NOMO-1 (cell line): ENCODE data around the gene NR2C1.
"Not testable (repeated sequence)": the region's sequence is repeated elsewhere in the genome, so short reads cannot be mapped to it uniquely, and the experiment has no call there.

Source experiments
- DNase-seq, 2 experiments: peaks; one replicate each; lab custom pipeline; 2025; ENCODE audit not compliant: unreplicated experiment in 2 of 2; lab: John Stamatoyannopoulos, UW

The NR2C1 gene

DNA sequence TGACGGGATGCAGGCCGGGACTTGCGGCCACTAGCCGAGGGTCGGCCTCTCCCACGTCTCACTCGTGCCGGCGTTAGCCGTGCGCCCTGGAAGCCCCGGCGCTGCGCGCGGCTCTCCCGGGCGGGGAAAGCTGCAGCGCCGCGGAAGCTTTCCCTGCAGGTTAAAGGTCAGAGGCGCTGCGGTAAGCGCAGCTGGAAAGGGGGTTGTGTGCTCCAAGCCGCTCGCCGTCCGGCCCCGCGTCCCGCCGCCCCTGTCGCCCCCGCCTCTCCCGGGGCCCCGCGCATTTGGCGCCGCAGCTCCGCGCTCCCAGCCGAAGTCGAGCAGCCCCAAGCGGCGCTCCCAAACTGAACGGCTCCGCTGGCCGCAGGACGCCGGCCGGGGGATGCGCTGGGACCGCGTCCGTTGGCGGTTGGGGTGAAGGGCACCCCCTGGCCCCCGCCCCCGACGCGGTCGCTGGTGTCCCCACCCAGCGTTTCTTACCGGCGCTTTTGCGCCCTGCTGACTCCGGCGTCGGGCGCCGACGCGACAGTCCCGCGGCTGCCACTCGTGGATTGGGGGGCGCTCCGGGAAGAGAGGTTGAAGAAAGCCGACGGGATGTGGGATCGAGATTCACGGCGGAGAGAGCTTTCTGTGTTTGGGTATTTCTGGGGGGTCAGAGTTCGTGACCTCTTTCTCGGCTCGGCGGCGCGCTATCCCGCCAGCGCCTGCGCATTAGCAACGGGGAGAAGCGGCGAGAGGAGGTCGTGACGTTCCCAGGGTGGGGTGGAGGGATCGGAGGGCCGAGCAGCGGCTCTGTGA lies at the start of gene NR2C1:
Gene NR2C1 (minus strand): TSS at position 719 of the 798 bp plus-strand sequence. CDS start 6,234 bp downstream, outside the sequence.
- DNase-seq = peak; percentile 91 to 96

DNA sequence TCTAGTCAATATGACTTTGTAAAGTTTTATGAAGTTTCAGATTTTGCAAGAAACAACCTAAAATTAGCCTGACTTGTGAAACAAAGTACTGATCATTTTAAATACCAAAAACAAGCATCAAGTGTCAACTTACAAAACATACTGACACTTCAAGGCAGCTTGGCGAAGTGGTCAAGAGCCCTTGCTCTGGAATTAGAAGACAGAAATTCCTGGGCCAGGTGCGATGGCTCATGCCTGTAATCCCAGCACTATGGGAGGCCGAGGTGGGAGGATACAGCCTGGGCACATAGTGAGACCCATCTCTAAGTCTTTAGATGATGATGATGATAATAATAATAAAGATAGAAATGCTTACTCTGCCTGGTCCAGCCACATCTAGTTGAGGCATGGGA lies 45.4 kb upstream of the NR2C1 start:
- no peak for DNase-seq

DNA sequence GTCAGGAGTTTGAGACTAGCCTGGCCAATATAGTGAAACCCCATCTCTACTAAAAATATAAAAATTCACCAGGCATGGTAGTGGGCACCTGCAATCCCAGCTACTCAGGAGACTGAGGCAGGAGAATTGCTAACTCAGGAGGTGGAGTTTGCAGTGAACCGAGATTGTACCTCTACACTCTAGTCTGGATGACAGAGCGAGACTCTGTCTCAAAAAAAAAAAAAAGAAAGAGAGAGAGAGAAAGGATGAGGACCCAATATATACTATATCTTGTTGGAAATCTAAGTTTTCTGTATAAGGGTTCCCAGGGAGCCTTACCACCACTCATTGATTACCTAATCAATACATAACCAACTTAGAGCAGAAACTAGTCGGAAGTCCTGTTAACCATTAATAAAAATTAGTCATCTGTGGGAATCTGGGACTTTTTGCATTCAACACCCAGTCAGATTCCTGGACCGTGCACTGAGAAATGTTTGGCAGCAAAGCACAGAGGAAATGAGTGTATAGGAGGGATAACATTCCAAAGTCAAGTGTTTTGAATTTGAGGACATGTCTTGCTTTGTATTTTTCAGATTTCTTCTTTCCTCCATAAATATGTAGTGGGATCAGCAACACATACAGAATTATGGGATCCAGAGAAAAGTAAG lies 44.8 kb upstream of the NR2C1 start:
- no peak for DNase-seq

DNA sequence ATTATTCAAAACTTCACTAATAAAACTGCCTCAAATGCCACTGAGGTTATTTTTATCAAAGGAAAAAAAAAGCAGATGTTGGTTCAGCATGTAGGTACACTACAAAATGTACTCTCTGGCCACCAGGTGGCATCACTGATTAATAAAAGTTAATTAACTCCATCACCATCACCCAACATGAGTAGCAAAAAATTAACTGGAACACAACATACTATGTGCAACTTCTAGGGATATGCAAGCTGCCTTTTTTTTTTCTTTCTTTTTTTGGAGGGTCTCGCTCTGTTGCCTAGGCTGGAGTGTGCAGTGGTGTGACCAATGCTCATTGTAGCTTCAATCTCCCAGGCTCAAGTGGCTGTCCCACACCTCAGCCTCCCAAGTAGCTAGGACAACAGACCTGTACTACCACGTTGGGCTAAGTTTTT lies 43.8 kb upstream of the NR2C1 start:
- DNase-seq = peak in 1 of 2 experiments; percentile 83

DNA sequence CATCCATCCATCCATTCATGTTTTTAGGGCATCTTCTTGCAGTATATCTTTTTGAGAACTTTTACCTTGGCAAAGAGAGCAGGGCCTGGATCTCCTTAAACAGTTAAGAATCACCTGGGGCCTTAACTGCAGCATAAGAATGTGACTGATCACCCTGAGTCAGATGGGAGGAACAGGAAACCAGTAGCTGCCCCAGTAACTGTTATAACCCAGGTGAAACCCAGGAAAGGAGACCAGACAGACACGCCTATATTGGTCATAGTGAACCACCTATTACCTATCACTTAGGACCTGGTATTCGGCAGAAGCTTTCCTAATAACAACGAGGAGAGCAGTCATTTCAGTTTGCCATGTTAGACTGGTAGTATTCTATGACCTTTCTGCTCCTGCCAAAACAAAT lies 43.4 kb upstream of the NR2C1 start:
- DNase-seq = no peak

DNA sequence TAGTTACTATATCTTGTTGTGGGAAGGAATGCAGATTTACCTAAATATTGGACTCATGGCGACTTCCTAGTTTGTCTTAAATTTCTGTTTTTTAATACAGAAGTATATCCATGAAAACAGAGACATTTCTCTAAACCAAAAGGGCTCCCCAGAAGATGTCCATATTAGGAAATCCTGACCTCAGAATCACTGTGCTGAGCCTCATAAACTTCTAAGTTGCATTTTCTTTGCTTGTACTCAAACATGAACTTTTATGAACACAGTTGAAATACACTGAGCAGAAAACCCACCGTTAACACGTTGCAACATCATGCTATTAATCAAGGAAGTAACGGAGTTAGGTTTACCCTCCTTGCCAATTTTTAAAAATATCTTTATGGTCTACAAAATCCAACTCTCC lies 42.9 kb upstream of the NR2C1 start:
- DNase-seq = peak in 1 of 2 experiments; percentile 9

DNA sequence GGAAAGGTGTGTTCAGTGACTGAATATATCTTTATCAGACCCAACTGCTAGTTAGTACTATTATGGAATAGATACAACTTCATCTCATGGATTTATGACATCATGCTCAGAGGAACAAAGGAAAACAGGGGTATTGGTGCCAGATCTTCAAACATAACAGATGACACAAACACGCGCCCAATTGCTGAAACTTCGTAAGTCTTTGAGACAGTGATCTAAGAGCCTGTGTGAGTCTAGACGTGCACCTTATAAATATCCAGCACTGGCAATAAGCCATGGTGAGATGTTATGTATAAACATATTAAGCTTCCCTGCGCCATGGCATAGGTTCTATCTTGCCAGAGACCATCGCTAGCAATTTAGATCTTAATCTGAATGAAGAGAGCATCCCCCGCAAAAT lies 42.2 kb upstream of the NR2C1 start:
- no peak for DNase-seq

DNA sequence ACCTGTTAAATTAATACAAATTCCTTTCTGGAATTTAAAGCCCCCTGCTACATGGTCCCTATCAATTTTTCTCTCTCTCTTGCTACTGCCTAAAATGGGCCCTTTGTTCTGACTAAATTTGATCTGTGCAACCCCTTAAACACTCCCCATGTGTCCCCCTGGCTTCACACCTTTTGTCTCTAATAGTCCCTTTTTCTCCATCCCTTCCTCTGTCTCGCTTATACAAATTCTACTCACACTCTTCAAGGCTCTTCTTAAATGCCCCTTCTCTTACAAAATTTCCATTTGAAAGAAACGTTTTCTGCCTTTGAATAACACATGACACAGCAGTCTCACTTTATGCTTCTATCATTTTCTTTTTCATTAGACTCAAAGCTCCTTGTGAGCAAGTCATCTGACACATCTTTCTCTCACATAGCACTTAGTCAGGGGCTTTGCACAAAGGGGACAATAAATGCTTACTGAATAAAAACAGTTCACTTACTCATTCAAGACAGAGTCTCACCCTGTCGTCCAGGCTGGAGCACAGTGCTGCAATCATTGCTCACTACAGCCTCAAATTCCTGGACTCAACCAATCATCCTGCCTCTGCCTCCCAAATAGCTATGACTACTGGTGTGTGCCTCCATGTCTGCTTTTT lies 41.5 kb upstream of the NR2C1 start:
- DNase-seq = no peak

DNA sequence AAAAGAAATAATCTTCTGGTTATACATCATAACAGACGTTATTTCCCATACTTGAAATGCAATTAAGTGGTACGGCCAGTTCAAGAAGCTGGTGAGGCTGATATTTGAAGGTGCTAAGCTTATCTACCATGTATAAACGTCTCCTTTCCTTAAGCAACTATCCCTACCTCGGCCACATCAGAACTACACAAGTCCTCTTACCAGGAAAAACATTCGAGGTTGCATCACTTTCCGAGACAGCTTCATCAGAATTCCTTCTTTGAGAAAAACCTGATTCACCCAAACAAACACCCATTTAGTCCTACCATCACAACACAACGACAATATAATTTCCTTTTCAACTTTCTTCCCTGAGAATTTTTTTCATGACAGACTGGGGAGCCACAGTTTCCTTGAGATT lies 33.9 kb upstream of the NR2C1 start:
- no peak for DNase-seq

DNA sequence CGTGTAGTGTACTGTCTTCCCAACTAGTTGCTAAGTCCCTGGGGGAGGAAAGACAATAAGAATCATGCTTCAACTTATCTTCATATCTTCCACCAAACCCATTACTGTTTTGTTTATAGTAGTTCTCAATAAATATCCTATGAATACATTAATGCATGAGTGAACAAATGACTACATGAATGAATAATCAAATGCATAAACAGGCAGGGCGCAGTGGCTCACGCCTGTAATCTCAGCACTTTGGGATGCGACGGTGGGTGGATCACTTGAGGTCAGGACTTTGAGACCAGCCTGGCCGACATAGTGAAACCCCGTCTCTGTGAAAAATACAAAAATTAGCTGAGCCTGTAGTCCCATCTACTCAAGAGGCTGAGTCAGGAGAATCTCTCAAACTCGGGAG lies 32.1 kb upstream of the NR2C1 start:
- DNase-seq = no peak

DNA sequence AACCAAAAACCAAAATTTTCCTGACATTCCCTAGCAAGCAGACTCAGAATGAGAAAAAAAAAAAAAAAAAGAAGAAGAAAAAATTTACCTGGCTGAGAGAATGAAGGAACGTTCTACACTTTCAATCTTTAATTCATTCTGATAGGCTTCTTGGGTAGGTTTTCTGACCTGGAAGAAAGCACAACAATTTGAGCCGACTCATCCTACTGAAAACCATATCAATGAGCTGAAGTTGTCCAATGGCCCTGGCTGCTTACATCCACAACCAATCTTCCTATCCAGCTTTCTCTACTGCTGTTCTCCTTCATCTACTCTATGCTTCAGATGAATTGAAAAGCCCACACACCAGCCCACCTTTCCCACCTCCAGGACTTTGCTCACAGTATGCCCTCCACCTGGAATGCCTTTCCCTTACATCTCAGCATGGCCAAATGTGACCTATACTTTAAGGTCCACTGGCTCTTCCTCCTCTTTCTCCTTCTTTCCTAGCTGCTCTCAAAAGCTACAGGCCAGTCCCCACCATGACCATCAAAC lies 31.6 kb upstream of the NR2C1 start:
- DNase-seq = no peak

DNA sequence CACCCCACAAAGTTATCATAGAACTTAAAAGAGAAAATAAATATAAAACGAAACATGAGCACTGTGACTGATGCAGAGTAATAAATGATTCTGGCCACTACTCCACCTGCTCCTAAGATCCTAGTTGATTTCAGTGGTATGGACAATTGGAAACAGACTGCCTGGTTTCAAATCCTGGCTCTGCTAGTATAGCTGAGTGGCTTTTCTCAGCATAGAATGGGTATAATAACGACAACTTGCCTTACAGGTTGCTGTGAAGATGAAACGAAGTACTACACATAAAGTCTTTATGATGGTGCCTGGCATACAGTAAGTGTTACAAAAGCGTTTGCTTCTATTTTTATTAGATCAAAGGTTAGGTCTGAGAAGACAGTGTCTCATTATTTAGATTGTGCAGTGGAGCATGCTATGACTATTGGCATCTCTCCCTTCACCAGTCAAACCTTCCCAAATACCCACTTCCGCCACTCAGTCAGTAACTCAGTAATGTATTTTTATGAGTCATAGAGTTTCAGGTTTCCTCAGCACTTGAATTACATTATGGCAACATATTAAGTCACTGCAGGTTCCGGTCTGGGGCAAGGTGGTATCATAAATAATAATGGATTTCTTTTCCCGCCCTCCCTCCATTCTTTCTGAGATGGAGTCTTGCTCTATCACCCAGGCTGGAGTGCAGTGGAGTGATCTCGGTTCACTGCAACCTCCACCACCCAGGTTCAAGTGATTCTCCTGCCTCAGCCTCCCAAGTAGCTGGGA lies 29.7 kb upstream of the NR2C1 start:
- DNase-seq = peak; percentile 84 to 96

DNA sequence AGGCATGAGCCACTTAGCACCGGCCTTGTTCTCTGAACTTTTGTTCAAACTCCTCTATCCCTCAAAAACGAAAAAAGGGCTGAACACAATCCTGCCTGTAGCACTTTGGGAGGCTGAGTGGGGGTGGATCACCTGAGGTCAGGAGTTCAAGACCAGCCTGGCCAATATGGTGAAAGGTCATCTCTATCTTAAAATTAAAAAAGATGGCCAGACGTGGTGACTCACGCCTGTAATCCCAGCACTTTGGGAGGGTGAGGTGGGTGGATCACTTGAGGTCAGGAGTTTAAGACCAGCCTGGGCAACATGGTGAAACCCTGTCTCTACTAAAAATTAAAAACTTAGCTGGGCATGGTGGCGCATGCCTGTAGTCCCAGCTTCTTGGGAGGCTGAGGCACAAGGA lies 28.5 kb upstream of the NR2C1 start:
- not testable (repeated sequence) for DNase-seq

DNA sequence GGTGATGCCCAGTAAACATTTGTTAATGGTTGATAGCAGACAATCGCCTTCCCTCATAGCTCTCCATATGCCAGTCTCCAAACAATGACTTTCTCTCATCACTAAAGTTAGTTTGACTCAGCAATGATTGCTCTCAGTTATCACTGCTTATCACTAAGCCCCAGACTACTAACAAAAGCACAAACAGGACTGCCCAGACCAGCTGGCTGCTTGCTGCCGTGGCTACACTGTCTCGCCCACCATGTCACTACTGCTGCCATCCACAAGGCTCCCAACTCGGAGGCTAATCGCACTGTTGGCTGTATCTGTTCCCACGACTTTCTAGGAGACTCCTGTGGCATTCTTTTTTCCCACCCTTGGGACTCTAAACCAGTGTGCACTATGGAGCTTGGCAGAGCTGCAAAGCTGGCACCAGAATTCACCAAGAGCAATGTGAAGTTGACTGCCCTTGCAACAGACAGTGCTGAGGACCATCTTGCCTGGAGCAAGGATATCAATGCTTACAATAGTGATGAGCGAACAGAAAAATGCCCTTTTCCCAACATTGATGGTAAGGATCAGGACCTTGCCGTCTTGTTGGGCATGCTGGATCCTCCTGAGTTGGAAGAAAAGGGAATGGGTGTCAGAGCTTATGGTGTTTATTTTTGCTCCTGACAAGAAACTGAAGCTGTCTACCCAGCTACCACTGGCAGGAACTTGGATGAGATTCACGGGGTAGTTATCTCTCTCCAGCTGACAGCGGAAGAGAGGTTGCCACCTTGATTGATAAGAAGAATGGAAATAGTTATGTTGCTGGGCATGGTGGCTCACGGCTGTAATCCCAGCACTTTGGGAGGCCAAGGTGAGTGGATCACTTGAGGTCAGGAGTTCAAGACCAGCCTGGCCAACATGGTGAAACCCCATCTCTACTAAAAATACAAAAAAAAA lies 27.1 kb upstream of the NR2C1 start:
- DNase-seq = no peak

DNA sequence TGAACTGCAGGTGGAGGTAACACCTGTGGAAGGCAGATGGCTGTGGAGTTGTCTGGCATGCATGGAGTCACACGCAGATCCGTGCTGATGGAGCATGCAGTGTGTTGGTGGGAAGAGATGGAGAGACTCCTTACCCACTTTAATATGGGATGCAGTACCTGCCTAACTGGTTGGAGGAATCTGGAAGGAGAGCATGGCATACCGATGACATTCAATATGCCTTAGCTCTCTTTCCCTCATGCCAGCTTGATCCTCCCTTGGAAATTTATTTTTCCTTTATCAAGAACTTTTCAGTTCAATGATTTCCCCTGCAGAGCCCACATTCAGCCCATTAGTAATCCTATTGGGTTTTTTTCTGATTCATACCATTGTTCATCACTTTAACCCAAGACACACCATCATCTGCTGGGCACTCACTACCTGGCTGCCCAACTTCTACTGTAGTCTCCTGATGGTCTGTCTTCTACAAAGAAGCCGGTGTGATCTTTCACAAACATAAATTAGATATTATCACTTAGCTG lies 25.9 kb upstream of the NR2C1 start:
- no peak for DNase-seq

DNA sequence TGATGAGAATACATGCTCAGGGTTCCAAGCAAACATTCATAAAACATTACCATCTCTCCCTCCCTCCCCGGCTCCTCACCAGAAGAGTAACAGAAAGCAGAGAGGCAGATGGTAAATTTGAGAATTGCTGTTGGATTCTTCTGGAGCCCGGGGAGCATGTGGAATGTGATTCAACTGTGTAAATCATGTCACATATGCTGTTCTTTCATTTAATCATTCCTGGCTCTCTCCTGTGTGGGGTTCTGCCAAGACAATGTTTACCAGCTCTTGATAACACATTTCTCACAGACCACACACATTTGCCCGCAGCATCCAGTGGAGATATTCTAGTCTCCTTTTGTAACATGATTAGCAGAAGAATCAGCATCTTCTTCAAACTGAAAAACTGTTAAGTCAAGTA lies 23.4 kb upstream of the NR2C1 start:
- no peak for DNase-seq

DNA sequence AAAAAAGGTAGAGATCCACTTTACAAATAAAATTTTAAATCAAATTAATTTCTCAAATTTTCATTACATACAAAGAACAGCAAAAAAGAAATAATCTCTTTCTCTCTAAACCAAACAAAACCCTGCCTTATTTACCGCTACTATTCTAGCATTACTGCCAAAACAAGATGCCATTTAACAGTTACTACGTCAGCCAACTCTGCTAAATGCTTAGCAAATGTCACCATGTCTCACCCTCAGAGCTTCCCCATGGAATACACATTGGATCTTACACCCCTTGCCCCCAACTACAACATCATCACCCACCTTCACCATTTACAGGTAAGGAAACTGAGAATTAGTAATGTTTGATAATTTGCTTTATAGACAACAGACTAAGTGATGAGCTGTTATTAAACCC lies 23.0 kb upstream of the NR2C1 start:
- no peak for DNase-seq

DNA sequence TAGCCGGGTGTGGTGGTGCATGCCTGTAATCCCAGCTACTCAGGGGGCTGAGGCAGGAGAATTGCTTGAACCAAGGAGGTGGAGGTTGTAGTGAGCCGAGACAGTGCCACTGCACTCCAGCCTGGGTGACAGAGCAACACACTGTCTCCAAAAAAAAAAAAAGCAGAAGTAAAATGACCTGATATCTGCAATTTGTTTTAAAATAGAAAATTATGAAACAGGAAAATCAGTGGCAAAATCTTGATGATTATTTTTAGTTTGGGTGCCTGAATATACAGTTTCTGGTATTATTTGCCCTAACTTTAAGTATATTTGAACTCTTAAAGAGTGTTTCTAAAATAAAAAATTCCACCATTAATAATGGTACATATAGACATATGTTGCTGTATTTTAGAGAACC lies 22.4 kb upstream of the NR2C1 start:
- DNase-seq = peak; percentile 44 to 66

DNA sequence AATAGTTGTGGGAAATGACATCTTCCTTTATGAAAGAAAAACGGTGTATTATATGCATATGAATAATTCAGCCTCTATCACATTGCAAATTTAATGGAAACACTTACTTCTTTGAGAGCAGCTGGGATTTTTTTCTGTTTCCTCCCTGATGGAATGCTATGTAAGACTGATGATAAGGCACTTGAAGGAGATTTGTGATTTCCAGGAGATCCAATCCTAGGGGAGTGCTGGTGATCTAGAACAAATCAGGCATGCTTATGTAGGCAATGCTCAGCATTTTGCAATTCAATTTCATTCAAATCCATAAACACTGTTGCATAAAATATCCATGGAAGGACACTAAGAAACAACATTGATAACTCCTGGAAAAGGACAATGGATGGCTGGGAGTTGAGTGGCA lies 16.0 kb upstream of the NR2C1 start:
- no peak for DNase-seq

DNA sequence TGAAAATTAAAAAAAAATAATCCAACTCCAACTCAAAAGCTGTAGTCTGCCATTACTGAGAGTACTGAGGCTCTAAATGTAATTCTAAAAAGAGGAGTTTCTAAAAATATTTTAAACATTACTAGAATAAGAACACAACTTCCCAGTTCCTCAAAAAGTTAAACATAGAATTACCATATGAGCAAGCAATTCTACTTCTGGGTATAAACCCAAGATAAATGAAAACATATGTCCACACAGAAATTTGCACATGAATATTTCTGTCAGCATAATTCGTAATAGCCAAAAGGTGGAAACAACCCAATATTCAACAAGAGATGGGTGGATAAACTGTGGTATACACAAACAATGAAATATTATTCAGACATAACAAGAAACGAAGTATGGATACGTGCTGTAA lies 15.0 kb upstream of the NR2C1 start:
- peak; percentile 8 to 66 for DNase-seq
